ENCODE measurements around the gene FBXO24. TPM values are rescaled to one million over a fixed set of nuclear protein-coding genes. Genes with fewer than 3 reads are reported as not detected.

Gene FBXO24
- total and polyA plus RNA-seq, 9 of the 15 experiments (the other 6 are each of a cell fraction or from before 2014, with no cell fraction given) = 0.17 to 0.95 (median 0.50) TPM

DNA sequence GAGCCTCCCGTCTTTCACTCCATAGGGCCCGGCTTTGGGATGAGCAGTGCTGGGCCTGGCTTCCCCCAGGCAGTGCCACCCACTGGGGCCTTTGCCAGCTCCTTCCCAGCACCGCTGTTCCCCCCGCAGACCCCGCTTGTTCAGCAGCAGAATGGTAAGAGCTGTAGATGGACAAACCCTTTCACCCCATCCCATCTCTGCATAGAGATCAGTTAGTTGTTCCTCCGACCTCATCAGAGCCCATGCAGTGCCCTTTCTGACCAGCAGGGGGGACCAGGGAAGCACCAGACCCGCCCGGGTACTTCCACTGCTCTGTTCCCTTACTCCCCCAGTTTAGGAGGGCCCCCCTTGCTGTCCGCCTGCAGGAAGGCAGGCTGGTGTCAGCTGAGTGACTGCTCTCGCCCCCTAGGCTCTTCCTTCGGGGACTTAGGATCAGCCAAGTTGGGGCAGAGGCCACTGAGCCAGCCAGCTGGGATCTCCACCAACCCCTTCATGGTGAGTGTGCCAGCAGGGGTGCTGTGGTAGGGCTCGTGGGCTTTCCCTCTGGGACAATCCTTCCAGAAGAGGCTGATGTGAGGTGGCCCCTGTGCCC is 22.2 kb upstream of the FBXO24 start (continued):
- peak; percentile 75; the same call in 1 of the 2 replicates for TF ChIP-seq VEZF1 (CRISPR knock-in tag; IDR thresholded peaks at IDR 0.05)
- peak; percentile 25; the same call in 1 of the 2 replicates for TF ChIP-seq ZNF263 (CRISPR knock-in tag; IDR thresholded peaks at IDR 0.05; ENCODE audit: borderline replicate concordance)
- no peak for TF ChIP-seq FOXJ3 (CRISPR knock-in tag; IDR thresholded peaks at IDR 0.05)
- no peak; the same call in 1 of the 2 replicates for TF ChIP-seq POLR2G (IDR thresholded peaks at IDR 0.05; ENCODE audit: low read depth, low read length)
- no peak for TF ChIP-seq NFRKB (IDR thresholded peaks at IDR 0.05; ENCODE audit: low read depth)
- TF ChIP-seq CBFB (CRISPR knock-in tag; IDR thresholded peaks at IDR 0.05) = peak; percentile 76; the same call in 1 of the 2 replicates
- TF ChIP-seq, protein P1, sequence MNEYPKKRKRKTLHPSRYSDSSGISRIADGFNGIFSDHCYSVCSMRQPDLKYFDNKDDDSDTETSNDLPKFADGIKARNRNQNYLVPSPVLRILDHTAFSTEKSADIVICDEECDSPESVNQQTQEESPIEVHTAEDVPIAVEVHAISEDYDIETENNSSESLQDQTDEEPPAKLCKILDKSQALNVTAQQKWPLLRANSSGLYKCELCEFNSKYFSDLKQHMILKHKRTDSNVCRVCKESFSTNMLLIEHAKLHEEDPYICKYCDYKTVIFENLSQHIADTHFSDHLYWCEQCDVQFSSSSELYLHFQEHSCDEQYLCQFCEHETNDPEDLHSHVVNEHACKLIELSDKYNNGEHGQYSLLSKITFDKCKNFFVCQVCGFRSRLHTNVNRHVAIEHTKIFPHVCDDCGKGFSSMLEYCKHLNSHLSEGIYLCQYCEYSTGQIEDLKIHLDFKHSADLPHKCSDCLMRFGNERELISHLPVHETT (CRISPR knock-in tag; conservative IDR thresholded peaks at IDR 0.05 in 1 of 2, IDR thresholded peaks at IDR 0.05 in 1 of 2) = no peak
- TF ChIP-seq, protein P2, sequence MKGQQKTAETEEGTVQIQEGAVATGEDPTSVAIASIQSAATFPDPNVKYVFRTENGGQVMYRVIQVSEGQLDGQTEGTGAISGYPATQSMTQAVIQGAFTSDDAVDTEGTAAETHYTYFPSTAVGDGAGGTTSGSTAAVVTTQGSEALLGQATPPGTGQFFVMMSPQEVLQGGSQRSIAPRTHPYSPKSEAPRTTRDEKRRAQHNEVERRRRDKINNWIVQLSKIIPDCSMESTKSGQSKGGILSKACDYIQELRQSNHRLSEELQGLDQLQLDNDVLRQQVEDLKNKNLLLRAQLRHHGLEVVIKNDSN (CRISPR knock-in tag; IDR thresholded peaks at IDR 0.05) = peak; percentile 48
- TF ChIP-seq NR1H2 (CRISPR knock-in tag; IDR thresholded peaks at IDR 0.05) = no peak
- TF ChIP-seq HES1 (IDR thresholded peaks at IDR 0.05; ENCODE audit: low read depth) = no peak
- TF ChIP-seq CREB1 (IDR thresholded peaks at IDR 0.05) = no peak
- TF ChIP-seq CREB1 (CRISPR knock-in tag; IDR thresholded peaks at IDR 0.05) = 0 out of 2 replicates have a peak, but pooled peaks have one; percentile 27
- TF ChIP-seq STAT6 (CRISPR knock-in tag; IDR thresholded peaks at IDR 0.05) = peak; percentile 46; the same call in 1 of the 2 replicates
- peak; percentile 64 for TF ChIP-seq CC2D1A (IDR thresholded peaks at IDR 0.05)
- TF ChIP-seq CBFA2T3 (IDR thresholded peaks at IDR 0.05) = no peak
- peak; percentile 29; the same call in 1 of the 2 replicates for TF ChIP-seq JUND (IDR thresholded peaks at IDR 0.05; ENCODE audit: borderline replicate concordance, low read depth, low read length)
- TF ChIP-seq JUND (tag; IDR thresholded peaks at IDR 0.05; ENCODE audit: borderline replicate concordance, low read depth, low read length) = no peak
- no peak for TF ChIP-seq CBX3 (IDR thresholded peaks at IDR 0.05; ENCODE audit: borderline replicate concordance in 1 of 2, low read length in 2 of 2)
- TF ChIP-seq TRIM25 (IDR thresholded peaks at IDR 0.05; ENCODE audit: borderline replicate concordance) = no peak
